H1 (cell line): ENCODE measurements around the gene ARHGAP24. TPM values are rescaled to one million over a fixed set of nuclear protein-coding genes. Genes with fewer than 3 reads are reported as not detected.

Source experiments
- ATF3 ChIP-seq: IDR thresholded peaks from 2 replicates; pipeline ENCODE4 v1.6.1; 2011; ENCODE audit warnings: low read depth, mild to moderate bottlenecking, low read length; ENCODE audit not compliant: insufficient read depth
- CHD7 ChIP-seq: fragments of 300-600 bp; sonication (generic); IDR thresholded peaks from 2 replicates; pipeline ENCODE4 v1.7.1; 2012; ENCODE audit warnings: low read length, moderate library complexity, mild to moderate bottlenecking, inconsistent platforms; ENCODE audit not compliant: insufficient replicate concordance
- SAP30 ChIP-seq: fragments of 300-600 bp; sonication (generic); IDR thresholded peaks from 2 replicates; pipeline ENCODE4 v1.7.1; 2012; ENCODE audit warnings: low read length, moderate library complexity, mild to moderate bottlenecking, inconsistent platforms; ENCODE audit not compliant: insufficient read depth, insufficient replicate concordance
- polyA plus RNA-seq, 7 experiments: library from polyadenylated mRNA; depleted of rRNA in 3 of 7; stranded (reverse) in 5 of 7; unstranded in 2 of 7; fragments of >200 nt in 5 of 7; fragments of 200-250 nt in 2 of 7; gene quantifications; 1 replicate in 5 of 7; 2 replicates in 1 of 7; 4 replicates in 1 of 7; pipeline versions ENCODE4 v1.2.1 to v1.2.3, GENCODE V29; 2011 to 2013; ENCODE audit warnings: missing spikeins in 2 of 7, mixed read lengths in 2 of 7
- total RNA-seq: library from RNA; stranded (reverse); fragmentation: NEBNext Ultra II Directional; extraction: Animal tissue kit (Norgen Biotek cat#: 25700); gene quantifications from 2 replicates; pipeline ENCODE4 v1.2.1, GENCODE V29; 2021

ARHGAP24 gene
- total and polyA plus RNA-seq, 2 of the 8 experiments (the other 6 are each of a cell fraction or from before 2014, with no cell fraction given) = 0.08 to 0.50 TPM

DNA sequence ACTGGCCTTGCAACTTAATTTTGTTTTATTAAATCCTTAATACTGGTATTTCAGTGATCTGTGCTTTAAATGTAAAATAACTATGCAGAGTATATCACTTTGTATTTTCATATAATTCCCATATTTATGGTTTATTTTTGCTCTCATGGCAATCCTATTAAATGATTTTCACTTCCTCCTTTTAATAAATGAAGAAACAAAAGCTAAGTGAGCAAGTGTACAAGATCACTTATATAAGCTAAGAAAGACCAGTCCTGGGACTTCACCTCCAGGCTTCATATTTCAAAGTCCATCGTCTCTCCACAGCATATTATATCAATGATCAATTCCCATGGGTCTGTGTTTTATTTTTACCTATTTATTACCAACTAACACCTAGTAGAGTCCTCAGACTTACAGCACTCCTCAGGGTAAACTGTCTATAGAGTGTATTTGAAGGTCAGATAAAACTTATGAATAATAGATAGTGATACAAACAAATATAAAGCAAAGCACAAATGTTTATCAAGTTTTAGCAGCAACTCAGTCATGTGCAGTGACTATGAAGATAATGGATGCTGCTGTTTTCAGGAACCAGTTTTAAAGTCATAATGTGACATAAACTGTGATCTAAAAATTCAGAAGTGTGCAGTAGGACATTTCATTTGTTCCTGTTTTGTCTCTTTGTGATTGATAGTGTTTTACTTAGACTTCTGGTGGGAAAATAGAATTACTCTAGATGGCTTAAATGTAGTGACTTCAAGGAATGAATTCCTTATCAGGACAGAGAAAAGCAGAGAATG, 56.8 kb downstream of the ARHGAP24 start (continued):
- TF ChIP-seq SAP30 (no peak), ATF3 (no peak), CHD7 (no peak)
